H1 (cell line): ENCODE results near the gene ACOT9. TPM values are rescaled to one million over a fixed set of nuclear protein-coding genes. Genes with fewer than 3 reads are reported as not detected.

Source experiments
- CTBP2 ChIP-seq: IDR thresholded peaks from 2 replicates; pipeline ENCODE4 v1.7.0; 2011; ENCODE audit warnings: borderline replicate concordance, mild to moderate bottlenecking, moderate library complexity, mixed read lengths, low read length; ENCODE audit not compliant: insufficient read depth, insufficient read length
- JUND ChIP-seq: IDR thresholded peaks from 2 replicates; pipeline ENCODE4 v1.6.1; 2011; ENCODE audit warnings: mild to moderate bottlenecking, improper control_type of control experiment, low read length
- KDM1A ChIP-seq: fragments of 200-600, 300-600 bp; sonication (generic); IDR thresholded peaks from 2 replicates; pipeline ENCODE4 v1.7.1; 2016; ENCODE audit warnings: mild to moderate bottlenecking, low read length, borderline replicate concordance
- MAFK ChIP-seq: IDR thresholded peaks from 2 replicates; pipeline ENCODE4 v1.6.1; 2012; ENCODE audit warnings: low read depth, mild to moderate bottlenecking, improper control_type of control experiment, low read length
- PHF8 ChIP-seq: fragments of 200-600 bp; sonication (generic); conservative IDR thresholded peaks from 2 replicates; pipeline ENCODE4 v1.7.1; 2012; ENCODE audit warnings: low read depth, mild to moderate bottlenecking, inconsistent platforms, low read length, moderate library complexity
- ZNF274 ChIP-seq: IDR thresholded peaks from 2 replicates; pipeline ENCODE4 v1.7.0; 2012; ENCODE audit warnings: low read length, borderline replicate concordance; ENCODE audit errors: extremely low read depth
- polyA plus RNA-seq, 7 experiments: library from polyadenylated mRNA; depleted of rRNA in 3 of 7; stranded (reverse) in 5 of 7; unstranded in 2 of 7; fragments of >200 nt in 5 of 7; fragments of 200-250 nt in 2 of 7; gene quantifications; 1 replicate in 5 of 7; 2 replicates in 1 of 7; 4 replicates in 1 of 7; pipeline versions ENCODE4 v1.2.1 to v1.2.3, GENCODE V29; 2011 to 2013; ENCODE audit warnings: missing spikeins in 2 of 7, mixed read lengths in 2 of 7
- total RNA-seq: library from RNA; stranded (reverse); fragmentation: NEBNext Ultra II Directional; extraction: Animal tissue kit (Norgen Biotek cat#: 25700); gene quantifications from 2 replicates; pipeline ENCODE4 v1.2.1, GENCODE V29; 2021
- TF ChIP-seq, protein P1 (sequence below): IDR thresholded peaks from 2 replicates; pipeline ENCODE4 v1.6.1; 2012; ENCODE audit warnings: inconsistent platforms
- TF ChIP-seq, protein P2 (sequence below): IDR thresholded peaks from 2 replicates; pipeline ENCODE4 v1.6.1; 2012; ENCODE audit warnings: inconsistent platforms

Gene ACOT9
- total and polyA plus RNA-seq, 2 of the 8 experiments (the other 6 are each of a cell fraction or from before 2014, with no cell fraction given): 20.7 to 39.5 TPM

DNA sequence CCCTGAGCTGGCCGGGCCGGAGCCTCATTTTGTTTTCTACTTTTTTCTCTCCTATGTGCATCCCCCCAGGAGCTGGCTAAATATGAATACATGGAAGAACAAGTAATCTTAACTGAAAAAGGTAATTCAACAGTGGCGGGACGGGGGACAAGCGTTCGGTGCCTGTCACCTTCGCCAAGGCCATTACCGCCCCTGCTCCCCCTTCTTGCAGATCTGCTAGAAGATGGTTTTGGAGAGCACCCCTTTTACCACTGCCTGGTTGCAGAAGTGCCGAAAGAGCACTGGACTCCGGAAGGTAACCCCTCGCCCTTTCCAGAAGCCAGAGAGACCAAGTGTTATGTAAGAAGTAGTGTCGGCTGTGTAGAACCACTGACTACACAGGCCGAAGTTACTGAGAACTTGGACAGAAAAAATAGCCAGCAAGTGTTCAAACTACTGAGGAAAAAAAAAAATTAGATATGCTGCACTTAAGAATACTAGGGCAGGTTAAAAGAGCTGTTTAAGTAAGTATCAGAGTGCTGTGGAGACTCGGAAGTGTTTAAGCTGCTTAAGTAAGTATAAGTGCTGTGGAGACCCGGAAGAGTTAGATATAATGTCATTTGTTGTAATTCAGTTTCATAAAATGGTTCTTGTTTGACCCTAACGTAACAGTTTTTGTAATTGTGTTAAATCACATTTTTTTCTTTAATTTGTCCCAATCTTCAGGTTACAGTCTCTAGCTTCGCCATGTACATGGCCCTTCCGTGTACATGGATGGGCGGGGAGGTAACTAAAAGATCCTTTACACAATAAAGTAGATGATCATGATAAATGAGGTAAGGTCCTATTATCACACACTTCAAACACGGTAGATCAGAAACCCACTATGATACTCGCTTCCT is 40.8 kb upstream of the ACOT9 start (continued):
- TF ChIP-seq CTBP2 (no peak), PHF8 (no peak), KDM1A (no peak), MAFK (no peak), ZNF274 (no peak), JUND (no peak)
- TF ChIP-seq, protein P1, sequence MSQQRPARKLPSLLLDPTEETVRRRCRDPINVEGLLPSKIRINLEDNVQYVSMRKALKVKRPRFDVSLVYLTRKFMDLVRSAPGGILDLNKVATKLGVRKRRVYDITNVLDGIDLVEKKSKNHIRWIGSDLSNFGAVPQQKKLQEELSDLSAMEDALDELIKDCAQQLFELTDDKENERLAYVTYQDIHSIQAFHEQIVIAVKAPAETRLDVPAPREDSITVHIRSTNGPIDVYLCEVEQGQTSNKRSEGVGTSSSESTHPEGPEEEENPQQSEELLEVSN: no peak
- TF ChIP-seq, protein P2, sequence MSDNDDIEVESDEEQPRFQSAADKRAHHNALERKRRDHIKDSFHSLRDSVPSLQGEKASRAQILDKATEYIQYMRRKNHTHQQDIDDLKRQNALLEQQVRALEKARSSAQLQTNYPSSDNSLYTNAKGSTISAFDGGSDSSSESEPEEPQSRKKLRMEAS: no peak
